ENCODE measurements around the gene CD300LD.

DNA sequence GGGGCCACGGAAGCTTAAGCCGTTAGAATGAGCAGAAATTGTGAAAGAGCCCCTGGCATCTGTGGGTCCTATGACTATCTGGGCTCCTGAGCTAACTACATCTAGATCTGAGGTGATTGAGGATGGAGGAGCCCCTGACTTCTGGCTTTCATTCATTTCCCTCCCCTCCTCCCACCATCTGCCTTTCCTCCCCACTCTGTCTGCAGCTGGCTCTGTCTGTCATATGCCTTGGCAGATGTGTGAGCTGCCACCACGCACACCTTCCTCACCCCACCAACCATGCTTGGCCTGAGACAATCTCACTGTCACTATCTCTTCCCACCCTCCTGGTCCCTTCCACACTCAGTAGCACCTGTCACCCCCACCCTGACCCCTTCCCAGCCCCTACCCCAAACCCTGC lies 26.4 kb upstream of the CD300LD start:
- TF ChIP-seq, protein P1, sequence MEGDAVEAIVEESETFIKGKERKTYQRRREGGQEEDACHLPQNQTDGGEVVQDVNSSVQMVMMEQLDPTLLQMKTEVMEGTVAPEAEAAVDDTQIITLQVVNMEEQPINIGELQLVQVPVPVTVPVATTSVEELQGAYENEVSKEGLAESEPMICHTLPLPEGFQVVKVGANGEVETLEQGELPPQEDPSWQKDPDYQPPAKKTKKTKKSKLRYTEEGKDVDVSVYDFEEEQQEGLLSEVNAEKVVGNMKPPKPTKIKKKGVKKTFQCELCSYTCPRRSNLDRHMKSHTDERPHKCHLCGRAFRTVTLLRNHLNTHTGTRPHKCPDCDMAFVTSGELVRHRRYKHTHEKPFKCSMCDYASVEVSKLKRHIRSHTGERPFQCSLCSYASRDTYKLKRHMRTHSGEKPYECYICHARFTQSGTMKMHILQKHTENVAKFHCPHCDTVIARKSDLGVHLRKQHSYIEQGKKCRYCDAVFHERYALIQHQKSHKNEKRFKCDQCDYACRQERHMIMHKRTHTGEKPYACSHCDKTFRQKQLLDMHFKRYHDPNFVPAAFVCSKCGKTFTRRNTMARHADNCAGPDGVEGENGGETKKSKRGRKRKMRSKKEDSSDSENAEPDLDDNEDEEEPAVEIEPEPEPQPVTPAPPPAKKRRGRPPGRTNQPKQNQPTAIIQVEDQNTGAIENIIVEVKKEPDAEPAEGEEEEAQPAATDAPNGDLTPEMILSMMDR (IDR thresholded peaks at IDR 0.05): no peak
- TF ChIP-seq POLR2AphosphoS5 (IDR thresholded peaks at IDR 0.05): no peak
- no peak for TF ChIP-seq EP300 (IDR thresholded peaks at IDR 0.05)
- TF ChIP-seq POLR2A (IDR thresholded peaks at IDR 0.05): no peak

All from upper lobe of left lung (tissue), 4 donors.